ENCODE measurements around the gene CFAP20DC. TPM values are rescaled to one million over a fixed set of nuclear protein-coding genes. Genes with fewer than 3 reads are reported as not detected.
"Not testable (repeated sequence)": the region's sequence is repeated elsewhere in the genome, so short reads cannot be mapped to it uniquely, and the experiment has no call there.

CFAP20DC gene
- total and polyA plus RNA-seq, 7 donors = 0.03 TPM; not detected in 4

DNA sequence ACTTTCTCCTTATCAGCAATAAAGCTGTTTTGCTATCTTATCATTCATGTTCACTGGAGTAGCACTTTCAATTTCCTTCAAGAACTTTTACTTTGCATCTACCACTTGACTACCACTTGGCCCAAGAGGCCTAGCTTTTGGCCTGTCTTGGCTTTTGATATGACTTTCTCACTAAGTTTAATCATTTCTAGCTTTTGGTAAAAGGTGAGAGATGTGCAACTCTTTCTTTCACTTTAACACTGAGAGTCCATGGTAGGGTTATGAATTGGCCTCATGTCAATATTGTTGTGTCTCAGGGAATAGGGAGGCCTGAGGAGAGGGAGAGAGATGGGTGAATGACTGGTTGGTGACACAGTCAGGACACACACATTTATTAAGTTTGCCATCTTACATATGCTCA, 352.3 kb downstream of the CFAP20DC start:
- no peak overlapping the region for H3K27ac ChIP-seq
- H3K27me3 ChIP-seq (ENCODE audit: insufficient read depth in 3 of 3, low read length in 2 of 3) = no peaks in the 10 kb centered on the region
- H3K4me1 ChIP-seq = no peaks in the 10 kb centered on the region
- DNase-seq = no peak
- H3K4me3 ChIP-seq = no peak overlapping the region
- TF ChIP-seq, protein P1, sequence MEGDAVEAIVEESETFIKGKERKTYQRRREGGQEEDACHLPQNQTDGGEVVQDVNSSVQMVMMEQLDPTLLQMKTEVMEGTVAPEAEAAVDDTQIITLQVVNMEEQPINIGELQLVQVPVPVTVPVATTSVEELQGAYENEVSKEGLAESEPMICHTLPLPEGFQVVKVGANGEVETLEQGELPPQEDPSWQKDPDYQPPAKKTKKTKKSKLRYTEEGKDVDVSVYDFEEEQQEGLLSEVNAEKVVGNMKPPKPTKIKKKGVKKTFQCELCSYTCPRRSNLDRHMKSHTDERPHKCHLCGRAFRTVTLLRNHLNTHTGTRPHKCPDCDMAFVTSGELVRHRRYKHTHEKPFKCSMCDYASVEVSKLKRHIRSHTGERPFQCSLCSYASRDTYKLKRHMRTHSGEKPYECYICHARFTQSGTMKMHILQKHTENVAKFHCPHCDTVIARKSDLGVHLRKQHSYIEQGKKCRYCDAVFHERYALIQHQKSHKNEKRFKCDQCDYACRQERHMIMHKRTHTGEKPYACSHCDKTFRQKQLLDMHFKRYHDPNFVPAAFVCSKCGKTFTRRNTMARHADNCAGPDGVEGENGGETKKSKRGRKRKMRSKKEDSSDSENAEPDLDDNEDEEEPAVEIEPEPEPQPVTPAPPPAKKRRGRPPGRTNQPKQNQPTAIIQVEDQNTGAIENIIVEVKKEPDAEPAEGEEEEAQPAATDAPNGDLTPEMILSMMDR (IDR thresholded peaks at IDR 0.05) = no peak
- H3K36me3 ChIP-seq (ENCODE audit: insufficient read depth in 1 of 2, low read depth in 1 of 2) = no peaks in the 10 kb centered on the region
- no peaks in the 10 kb centered on the region for H3K9me3 ChIP-seq
- intact Hi-C loops (cut with DNase I) = no loop called here
- ATAC-seq = no peak

DNA sequence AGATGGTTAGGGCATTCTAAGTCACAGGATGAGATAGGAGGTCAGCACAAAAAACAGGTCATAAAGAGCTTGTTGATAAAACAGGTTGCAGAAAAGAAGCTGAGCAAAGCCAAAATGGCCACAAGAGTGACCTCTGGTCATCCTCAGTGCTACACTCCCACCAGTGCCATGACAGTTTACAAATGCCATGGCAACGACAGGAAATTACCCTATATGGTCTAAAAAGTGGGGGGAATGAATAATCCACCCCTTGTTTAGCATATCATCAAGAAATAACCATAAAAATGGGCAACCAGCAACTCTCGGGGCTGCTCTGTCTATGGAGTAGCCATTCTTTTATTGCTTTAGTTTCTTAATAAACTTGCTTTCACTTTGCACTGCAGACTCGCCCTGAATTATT, 353.0 kb downstream of the CFAP20DC start:
- H3K27ac ChIP-seq; DNase-seq; intact Hi-C loops (cut with DNase I); H3K27me3 ChIP-seq (ENCODE audit: insufficient read depth in 3 of 3, low read length in 2 of 3); H3K36me3 ChIP-seq (ENCODE audit: insufficient read depth in 1 of 2, low read depth in 1 of 2); H3K9me3 ChIP-seq; ATAC-seq; H3K4me1 ChIP-seq; H3K4me3 ChIP-seq: not testable (repeated sequence)
- 73 to 78% (median 77%) methylated on average over 3 of the region's 3 CpGs for WGBS, 3 donors

DNA sequence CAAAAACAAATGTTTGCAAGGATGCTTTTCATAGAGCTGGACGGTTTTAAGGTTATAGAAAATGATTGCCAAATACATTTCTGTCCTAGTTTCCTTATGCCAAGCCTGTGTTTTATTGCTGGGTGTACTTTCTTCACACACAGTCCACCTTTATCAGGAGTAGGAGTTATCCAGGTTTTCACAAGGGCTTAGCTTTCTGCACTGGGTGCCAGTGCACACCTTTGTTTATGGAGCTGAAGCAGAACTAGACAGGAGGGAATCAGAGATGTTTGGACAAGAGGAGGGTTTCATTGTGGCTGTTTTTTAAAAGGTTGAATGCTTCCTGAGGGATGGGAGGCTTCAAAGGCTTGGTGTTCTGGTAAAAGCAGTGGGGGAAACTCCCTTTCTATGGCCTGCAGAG, 353.7 kb downstream of the CFAP20DC start:
- no peak for DNase-seq
- no peak overlapping the region for H3K27ac ChIP-seq

DNA sequence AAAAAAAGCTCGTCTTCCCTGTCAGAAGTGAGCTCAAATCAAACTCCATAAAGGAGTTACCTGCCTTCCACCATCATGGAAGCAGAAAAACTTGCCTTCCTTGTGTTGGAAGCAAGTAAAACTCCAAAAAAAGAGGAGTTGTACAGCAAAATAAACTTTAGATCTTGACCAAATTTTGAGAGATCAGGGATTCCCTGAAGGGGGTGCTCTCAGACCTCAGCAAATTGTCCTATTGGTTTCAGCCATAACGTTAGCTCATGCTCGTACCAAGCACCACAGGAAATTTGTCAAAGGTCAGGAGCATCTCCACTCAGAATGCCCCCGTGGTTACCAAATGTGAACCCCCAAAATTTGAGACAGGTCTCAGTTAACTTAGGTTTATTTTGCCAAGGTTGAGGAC, 354.5 kb downstream of the CFAP20DC start:
- H3K9me3 ChIP-seq; intact Hi-C loops (cut with DNase I); ATAC-seq; H3K36me3 ChIP-seq (ENCODE audit: insufficient read depth in 1 of 2, low read depth in 1 of 2); H3K27me3 ChIP-seq (ENCODE audit: insufficient read depth in 3 of 3, low read length in 2 of 3); DNase-seq; H3K27ac ChIP-seq; H3K4me3 ChIP-seq; H3K4me1 ChIP-seq: not testable (repeated sequence)
- 67 to 80% (median 73%) methylated on average over 4 of the region's 4 CpGs for WGBS, 3 donors

More for the DNA sequence above, 353.7 kb downstream of the CFAP20DC start:
- 54 to 76% (median 56%) methylated on average over 1 of the region's 1 CpG for WGBS, 3 donors
- no peaks in the 10 kb centered on the region for H3K4me1 ChIP-seq
- H3K36me3 ChIP-seq (ENCODE audit: insufficient read depth in 1 of 2, low read depth in 1 of 2) = no peaks in the 10 kb centered on the region
- no peak overlapping the region for H3K4me3 ChIP-seq
- intact Hi-C loops (cut with DNase I) = no loop called here
- TF ChIP-seq, protein P1 (IDR thresholded peaks at IDR 0.05) = no peak
- ATAC-seq = no peak
- H3K27me3 ChIP-seq (ENCODE audit: insufficient read depth in 3 of 3, low read length in 2 of 3) = no peaks in the 10 kb centered on the region
- H3K9me3 ChIP-seq = no peaks in the 10 kb centered on the region

DNA sequence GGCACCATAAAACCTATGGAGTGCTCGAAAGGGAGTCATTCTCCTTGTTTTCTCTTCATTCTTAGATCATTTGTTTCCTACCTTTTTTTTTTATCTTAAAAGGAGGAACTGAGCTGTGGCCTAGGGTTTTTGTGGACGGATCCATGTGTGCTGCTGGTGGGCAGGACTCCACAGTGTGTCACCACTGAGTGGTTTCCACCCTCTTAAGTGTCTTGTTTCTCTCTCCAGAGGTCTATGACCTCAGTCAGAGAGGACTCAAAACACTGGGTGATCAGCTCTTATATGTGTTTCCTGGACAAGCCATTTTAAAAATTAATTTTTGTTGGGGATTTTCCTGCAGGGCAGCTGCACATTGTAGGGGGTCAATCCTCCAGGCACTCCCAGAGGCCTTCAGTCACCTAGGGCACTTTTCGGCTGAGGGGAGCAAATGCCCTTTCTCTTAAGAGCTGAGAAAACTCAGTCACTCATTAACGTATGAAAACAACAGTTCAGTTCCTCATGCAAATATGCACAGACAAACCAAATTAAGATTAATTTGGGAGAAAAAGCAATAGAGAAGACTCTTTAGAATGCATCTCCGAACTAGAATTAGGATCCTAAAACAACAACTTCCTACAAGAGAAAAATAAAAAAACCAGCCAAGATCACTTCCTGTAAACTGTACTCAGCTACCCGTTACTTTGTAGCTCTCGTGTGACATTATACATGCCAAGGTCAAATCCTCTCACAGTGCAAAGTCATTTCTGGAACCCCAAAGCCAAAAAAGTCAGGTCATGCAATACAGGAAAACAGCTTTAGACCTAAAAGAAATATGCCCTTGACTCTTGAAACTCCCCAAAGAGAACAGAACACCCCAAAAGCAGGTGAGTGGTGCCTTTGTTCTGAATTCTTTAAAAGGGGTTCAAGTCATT, 355.6 kb downstream of the CFAP20DC start:
- ATAC-seq (no peak), DNase-seq (no peak)
- H3K27ac ChIP-seq = no peak overlapping the region
- TF ChIP-seq, protein P1 (IDR thresholded peaks at IDR 0.05) = no peak
- intact Hi-C loops (cut with DNase I) = no loop called here
- H3K36me3 ChIP-seq (ENCODE audit: insufficient read depth in 1 of 2, low read depth in 1 of 2) = no peaks in the 10 kb centered on the region
- no peaks in the 10 kb centered on the region for H3K9me3 ChIP-seq
- no peaks in the 10 kb centered on the region for H3K4me1 ChIP-seq
- H3K4me3 ChIP-seq = no peak overlapping the region
- H3K27me3 ChIP-seq (ENCODE audit: insufficient read depth in 3 of 3, low read length in 2 of 3) = no peaks in the 10 kb centered on the region
- WGBS, 3 donors = 52 to 60% (median 55%) methylated on average over 7 of the region's 7 CpGs
